ENCODE results near the gene ANXA10. TPM values are rescaled to one million over a fixed set of nuclear protein-coding genes. Genes with fewer than 3 reads are reported as not detected.

ANXA10 gene
- total and polyA plus RNA-seq, 2 donors (not counting 3 experiments of a cell fraction or from before 2014, with no cell fraction given), result not detected

- Histone ChIP-seq H3K79me2 (ENCODE audit: control insufficient read depth, insufficient read depth, low read length) (no peaks in the 10 kb centered on the region), H2AFZ (ENCODE audit: low read depth, low read length) (no peak overlapping the region), H3K27me3 (ENCODE audit: control insufficient read depth in 2 of 2, insufficient read depth in 2 of 2, low read length in 2 of 2) (no peaks in the 10 kb centered on the region), H3K9me3 (replicated peaks; ENCODE audit: control insufficient read depth, insufficient read depth, low read length) (no peaks in the 10 kb centered on the region), H4K20me1 (replicated peaks; ENCODE audit: control insufficient read depth, extremely low read depth, insufficient read depth, low read length) (no peaks in the 10 kb centered on the region), H3K36me3 (ENCODE audit: control insufficient read depth in 2 of 2, extremely low read depth in 1 of 2, insufficient read depth in 2 of 2, low read length in 2 of 2) (no peaks in the 10 kb centered on the region), H3K9me1 (replicated peaks; ENCODE audit: control insufficient read depth, extremely low read depth, insufficient read depth, low read length) (no peaks in the 10 kb centered on the region), H3K4me2 (ENCODE audit: insufficient read depth, low read length) (no peak overlapping the region), H3K27ac (ENCODE audit: insufficient read depth, low read depth, low read length) (no peak overlapping the region), H3K9ac (replicated peaks; ENCODE audit: extremely low read depth, insufficient read depth, low read length) (no peak overlapping the region), H3K4me1 (ENCODE audit: control insufficient read depth, extremely low read depth, insufficient read depth, low read length) (no peaks in the 10 kb centered on the region), H3K4me3 (replicated peaks in 1 of 3; ENCODE audit: insufficient read depth in 1 of 3, low read depth in 1 of 3, low read length in 3 of 3) (no peak overlapping the region)
- no TSS peak for BruUV-seq (replicated peaks)
- FAIRE-seq, result no peak
- ChIA-PET CTCF (interaction anchor here (2.5 kb wide), 1 partner anchor 10 kb away, joined by 14 read pairs; no protein-coding TSS in a partner anchor), POLR2A (no interaction called here)
- dilution Hi-C loops (cut with MboI; ENCODE audit: extremely low pct_ligation_motif_present, low sequenced_read_pairs), result no loop called here
- DNase-seq (ENCODE audit: low read depth, low spot score), result no peak
- intact Hi-C loops (cut with micrococcal nuclease), result no loop called here
- no peak for TF ChIP-seq POLR2A (IDR thresholded peaks at IDR 0.05; ENCODE audit: low read depth, low read length)
- TF ChIP-seq, protein P1, sequence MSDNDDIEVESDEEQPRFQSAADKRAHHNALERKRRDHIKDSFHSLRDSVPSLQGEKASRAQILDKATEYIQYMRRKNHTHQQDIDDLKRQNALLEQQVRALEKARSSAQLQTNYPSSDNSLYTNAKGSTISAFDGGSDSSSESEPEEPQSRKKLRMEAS (IDR thresholded peaks at IDR 0.05; ENCODE audit: insufficient read depth, insufficient read length), result no peak
- TF ChIP-seq JUN (IDR thresholded peaks at IDR 0.05; ENCODE audit: borderline replicate concordance, insufficient read depth, insufficient read length, low read depth), result no peak
- TF ChIP-seq GATA2 (IDR thresholded peaks at IDR 0.05; ENCODE audit: insufficient read depth, insufficient read length, low read depth, low read length), result no peak
- TF ChIP-seq POLR2AphosphoS5 (IDR thresholded peaks at IDR 0.05; ENCODE audit: insufficient read depth, low read depth, low read length), result no peak
- no peak for TF ChIP-seq MYC (IDR thresholded peaks at IDR 0.05; ENCODE audit: low read depth, low read length)
- TF ChIP-seq, protein P2, sequence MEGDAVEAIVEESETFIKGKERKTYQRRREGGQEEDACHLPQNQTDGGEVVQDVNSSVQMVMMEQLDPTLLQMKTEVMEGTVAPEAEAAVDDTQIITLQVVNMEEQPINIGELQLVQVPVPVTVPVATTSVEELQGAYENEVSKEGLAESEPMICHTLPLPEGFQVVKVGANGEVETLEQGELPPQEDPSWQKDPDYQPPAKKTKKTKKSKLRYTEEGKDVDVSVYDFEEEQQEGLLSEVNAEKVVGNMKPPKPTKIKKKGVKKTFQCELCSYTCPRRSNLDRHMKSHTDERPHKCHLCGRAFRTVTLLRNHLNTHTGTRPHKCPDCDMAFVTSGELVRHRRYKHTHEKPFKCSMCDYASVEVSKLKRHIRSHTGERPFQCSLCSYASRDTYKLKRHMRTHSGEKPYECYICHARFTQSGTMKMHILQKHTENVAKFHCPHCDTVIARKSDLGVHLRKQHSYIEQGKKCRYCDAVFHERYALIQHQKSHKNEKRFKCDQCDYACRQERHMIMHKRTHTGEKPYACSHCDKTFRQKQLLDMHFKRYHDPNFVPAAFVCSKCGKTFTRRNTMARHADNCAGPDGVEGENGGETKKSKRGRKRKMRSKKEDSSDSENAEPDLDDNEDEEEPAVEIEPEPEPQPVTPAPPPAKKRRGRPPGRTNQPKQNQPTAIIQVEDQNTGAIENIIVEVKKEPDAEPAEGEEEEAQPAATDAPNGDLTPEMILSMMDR (IDR thresholded peaks at IDR 0.05; ENCODE audit: extremely low read depth in 1 of 2, insufficient read depth in 1 of 2, low read depth in 1 of 2, low read length in 2 of 2), result no peak
These were observed 51.3 kb downstream of the ANXA10 start for GRCh38 chr4:168143601-168144000.
